Hypothalamus (tissue), 51 donors: ENCODE results near the gene TMEM203.

Source experiments
- DNase-seq, 51 donors: peaks; one replicate each; lab custom pipeline; 2025; lab: John Stamatoyannopoulos, UW

The TMEM203 gene

DNA sequence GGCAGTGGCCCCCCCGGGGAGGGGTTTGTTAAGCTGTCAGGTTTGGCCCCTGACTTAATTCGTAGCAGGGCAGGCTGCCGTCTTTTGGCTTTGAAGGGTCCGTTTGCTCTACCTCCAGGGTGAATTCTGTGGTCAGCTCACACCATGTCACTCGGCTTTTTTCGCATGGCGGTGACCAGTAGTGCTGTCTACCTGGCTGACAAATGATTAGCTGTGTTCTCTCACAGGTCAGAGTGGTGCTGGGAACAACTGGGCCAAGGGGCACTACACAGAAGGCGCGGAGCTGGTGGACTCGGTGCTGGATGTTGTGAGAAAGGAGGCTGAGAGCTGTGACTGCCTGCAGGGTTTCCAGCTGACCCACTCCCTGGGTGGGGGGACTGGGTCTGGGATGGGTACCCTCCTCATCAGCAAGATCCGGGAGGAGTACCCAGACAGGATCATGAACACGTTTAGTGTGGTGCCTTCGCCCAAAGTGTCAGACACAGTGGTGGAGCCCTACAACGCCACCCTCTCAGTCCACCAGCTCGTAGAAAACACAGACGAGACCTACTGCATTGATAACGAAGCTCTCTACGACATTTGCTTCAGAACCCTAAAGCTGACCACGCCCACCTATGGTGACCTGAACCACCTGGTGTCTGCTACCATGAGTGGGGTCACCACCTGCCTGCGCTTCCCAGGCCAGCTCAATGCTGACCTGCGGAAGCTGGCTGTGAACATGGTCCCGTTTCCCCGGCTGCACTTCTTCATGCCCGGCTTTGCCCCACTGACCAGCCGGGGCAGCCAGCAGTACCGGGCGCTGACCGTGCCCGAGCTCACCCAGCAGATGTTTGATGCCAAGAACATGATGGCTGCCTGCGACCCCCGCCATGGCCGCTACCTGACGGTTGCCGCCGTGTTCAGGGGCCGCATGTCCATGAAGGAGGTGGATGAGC lies 37.1 kb upstream of the TMEM203 start:
- DNase-seq: no peak

DNA sequence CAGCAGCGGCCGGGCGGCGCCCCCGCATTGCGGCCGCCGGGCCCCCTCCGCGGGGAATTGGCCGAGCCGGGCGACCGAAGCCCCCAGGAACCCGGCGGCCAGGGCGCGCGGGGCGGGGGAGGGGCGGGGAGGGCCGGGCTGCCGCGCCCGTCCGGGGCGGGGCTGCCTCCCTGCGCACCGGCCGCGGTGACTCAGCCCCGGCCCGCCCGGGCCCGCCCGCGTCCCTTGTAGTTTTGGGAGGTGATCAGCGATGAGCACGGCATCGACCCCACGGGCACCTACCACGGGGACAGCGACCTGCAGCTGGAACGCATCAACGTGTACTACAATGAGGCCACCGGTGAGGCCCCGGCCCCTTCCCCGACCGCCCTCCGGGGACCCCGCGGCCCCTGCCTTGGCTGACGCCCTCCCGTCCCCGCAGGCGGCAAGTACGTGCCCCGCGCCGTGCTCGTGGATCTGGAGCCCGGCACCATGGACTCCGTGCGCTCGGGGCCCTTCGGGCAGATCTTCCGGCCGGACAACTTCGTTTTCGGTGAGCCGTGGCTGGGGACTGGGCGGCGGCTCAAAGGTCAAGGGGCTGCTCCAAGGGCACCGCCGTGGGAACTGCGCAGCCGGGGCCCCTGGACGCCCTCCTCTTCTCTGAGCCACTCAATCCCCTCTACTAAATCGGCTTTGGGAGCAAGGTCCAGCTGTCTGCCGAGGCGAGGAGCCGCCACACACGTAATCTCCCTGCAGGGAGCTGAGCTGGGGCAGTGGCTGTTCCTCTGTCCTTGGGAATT lies 36.2 kb upstream of the TMEM203 start:
- peak in 13 of 51 donors; percentile 27 to 65 (median 48) for DNase-seq

DNA sequence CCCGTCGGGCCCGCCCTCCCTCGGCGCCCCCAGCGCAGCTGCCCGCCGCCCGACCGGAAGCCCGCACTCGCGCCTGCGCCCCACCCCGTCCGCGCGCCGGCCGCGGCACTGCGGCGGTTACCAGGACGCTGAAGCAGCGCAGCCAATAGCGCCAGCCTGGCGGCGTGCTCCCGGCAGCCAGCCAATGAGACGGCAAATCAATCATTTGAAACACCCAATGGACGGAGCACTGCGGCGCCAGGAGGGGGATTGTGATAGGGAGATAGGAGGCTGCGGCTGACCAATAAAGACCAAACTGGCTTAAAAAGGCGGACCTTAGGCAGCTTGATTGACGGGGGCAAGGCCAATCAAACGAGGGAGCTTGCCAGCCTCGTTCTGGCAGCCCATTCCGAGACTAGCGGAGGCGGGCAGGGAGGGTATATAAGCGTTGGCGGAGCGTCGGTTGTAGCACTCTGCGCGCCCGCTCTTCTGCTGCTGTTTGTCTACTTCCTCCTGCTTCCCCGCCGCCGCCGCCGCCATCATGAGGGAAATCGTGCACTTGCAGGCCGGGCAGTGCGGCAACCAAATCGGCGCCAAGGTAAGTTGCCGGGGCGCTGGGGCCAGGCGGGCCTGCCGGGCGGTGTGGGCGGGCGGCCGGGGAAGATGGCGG lies 35.5 kb upstream of the TMEM203 start, which contains the start of gene TUBB4B:
TSS of gene TUBB4B (plus strand) at position 447 of the 649 bp plus-strand sequence. CDS start at position 521, 74 bp downstream.
- peak; percentile 86 to 100 (median 99) for DNase-seq

DNA sequence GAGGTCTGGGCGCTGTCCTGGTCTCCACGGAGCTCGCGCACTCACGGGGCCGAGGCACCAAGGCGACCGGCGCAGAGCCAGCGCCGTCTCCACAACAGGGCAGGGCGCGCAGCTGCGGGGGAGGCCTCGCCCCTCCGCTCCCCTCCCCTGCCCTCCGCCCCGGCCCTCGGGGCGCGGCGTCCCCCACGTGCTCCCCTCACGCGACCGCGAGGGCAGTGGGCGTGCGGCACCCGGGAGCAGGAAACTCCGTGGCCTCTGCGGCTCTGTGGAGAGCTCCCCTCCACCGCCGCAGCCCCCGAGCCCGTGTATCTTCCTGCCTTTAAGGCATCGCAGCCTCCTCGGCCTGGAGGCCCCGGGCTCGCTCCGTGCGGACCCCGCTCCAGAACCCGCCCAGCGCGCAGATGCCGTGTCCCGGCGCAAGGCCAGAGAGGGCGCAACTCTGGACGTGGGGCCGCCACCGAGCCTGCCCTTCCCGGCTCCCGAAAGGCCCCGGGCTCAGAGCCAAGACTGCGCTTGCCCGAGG lies 34.9 kb upstream of the TMEM203 start:
- DNase-seq: peak in 47 of 51 donors; percentile 36 to 94 (median 77)

DNA sequence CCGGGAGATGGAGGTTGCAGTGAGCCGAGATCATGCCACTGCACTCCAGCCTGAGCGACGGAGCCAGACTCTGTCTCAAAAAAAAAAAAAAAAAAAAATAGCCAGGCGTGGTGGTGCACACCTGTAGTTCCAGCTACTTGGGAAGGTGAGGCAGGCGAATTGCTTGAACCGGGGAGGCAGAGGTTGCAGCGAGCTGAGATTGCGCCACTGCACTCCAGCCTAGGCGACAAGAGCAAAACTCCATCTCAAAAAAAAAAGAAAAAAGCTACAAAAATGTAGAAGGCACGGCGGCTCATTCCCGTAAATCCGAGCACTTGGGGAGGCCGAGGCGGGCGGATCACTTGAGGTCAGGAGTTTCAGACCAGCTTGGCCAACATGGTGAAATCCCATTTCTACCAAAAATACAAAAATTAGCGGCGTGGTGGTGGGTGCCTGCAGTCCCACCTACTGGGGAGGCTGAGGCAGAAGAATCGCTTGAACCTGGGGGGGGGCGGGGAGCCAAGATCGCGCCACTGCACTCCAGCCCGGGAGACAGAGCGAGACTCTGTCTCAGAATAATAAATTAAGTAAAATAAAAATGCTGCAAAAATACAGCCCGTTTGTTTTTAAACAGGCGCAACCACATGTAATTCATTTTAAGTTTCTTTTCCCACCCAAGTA lies 34.2 kb upstream of the TMEM203 start:
- peak in 1 of 51 donors; percentile 33 for DNase-seq

DNA sequence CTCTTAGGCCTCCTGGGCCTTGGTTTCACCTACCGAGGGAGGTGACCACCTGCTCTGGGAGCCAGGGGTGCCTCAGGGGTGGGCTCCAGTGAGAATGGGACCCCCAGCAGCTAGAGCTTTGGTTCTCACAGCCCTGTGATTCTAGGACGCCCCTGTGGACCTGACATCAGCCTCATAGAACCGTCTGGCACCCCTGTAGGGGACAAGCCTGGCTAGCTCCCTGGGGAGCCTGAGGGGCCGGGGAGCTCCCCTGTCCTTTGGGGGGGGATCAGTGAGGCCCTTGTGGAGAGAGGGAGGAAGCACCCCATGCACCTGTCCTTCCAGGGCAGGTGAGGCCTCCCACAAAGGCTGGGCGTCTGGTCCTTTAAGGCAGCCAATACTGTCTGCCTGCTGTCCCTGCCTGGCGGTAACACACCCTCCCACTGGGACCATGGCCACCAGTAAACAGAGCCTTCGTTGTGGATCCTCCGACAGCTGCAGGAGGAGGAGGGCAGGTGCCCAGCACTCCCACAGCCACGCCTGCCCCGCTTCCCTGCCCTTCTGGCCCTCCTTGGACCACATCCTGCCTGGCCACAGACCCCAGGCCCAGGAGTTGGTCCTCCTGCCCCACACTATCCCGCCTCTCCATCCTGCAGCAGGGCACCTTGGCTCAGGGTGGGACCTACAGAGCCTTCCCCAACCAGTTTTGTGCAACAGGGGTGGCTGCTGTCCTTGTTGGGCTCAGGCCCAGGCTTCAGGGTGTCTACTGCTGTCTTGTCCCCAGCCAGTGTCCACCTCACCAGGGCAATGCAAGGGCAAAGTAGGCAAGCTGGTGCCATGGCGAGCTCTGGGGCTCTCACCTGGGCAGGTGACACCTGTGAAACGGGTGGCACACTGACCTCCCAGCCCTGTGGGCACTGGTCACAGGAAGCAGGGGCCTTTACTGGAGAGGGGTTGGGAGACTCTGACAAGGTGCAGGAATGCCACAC lies 32.6 kb upstream of the TMEM203 start:
- DNase-seq: peak in 40 of 51 donors; percentile 19 to 86 (median 57)

DNA sequence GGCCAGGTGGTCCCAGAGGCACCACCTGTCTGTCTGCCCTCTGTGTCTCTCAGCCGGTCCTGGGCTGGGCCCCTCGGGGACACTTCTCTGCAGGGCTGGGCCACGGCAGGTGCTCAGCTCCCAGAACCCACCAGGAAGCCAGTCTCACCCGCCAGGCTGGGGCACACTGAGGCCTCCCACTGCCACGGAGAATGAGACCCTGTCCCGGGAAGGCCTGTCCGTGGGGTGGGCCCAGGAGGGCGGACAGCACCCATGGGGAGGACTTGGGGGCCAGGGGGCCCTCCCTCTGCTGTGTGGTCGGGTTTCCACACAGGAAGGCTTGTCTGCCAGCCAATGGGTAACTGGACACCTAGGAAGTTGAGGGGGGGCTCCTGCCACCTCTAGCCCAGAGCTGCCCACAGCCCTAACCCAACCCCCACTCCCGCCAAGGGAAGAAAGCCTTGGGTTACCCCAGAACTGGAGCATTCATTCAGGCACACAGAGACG lies 31.5 kb upstream of the TMEM203 start:
- peak in 3 of 51 donors; percentile 18 to 30 (median 18) for DNase-seq

DNA sequence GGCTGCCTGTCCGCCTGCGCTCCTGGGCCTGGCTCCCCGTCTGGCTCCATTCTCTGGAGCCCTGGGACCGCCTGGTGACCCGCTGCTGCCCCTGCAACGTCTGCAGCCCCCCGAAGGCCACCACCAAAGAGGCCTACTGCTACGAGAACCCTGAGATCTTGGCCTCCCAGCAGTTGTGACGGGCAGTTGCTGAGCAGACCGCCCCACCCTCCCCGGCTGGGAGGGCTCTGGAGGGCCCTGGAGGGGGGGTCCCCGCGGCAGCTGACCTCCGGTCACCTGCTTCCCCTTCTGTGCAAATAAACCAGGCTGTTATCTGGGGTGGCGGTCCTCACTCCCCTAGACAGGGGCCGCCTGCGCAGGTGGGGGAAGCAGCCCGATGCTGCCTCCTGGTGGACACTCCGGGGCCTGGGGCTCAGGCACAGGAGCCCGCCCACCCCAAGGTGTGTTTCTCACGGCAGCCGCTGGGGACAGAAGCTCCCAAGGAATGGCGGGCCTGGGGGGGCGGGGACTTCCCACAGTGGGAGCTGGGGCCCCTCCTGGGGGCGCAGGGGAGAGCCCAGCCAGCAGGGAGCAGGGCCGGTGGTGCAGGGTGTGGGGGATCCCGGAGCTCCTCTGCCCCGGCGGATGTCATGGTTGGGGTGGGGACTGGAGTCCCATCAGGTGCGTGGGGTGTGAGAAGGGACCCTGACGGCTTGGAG lies 30.9 kb upstream of the TMEM203 start:
- peak in 50 of 51 donors; percentile 10 to 89 (median 68) for DNase-seq

DNA sequence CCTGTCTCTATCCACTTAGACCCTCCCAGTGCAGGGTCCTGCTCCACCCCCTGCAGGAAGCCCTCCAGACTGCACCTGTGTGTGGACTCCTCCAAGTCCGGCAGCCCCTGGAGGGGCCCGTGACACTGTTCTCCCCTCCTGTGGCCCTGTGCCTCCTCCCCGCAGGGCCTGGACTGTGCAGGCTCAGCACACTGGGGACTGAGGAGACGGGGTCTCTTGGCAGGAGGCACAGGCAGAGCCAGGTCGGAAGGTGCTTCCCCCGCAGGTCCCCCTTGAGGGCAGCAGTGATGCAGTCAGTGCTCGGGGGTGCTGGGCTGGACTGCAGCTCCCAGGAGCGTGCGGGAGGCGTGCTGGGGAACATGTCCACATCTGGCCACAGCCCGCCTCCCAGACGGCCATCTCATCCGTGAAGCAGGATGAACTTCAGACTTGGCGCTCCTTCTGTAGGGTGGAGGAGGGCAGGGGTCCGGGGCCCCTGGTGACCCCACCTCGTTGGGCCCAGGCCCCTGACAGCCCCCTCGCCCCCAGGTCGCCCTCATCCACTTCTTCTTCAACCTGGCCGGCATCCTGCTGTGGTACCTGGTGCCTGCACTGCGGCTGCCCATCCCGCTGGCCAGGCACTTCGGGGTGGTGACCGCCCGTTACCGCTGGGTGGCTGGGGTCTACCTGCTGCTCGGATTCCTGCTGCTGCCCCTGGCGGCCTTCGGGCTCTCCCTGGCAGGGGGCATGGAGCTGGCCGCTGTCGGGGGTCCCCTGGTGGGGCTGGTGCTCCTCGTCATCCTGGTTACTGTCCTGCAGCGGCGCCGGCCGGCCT lies 30.2 kb upstream of the TMEM203 start:
- no peak for DNase-seq

DNA sequence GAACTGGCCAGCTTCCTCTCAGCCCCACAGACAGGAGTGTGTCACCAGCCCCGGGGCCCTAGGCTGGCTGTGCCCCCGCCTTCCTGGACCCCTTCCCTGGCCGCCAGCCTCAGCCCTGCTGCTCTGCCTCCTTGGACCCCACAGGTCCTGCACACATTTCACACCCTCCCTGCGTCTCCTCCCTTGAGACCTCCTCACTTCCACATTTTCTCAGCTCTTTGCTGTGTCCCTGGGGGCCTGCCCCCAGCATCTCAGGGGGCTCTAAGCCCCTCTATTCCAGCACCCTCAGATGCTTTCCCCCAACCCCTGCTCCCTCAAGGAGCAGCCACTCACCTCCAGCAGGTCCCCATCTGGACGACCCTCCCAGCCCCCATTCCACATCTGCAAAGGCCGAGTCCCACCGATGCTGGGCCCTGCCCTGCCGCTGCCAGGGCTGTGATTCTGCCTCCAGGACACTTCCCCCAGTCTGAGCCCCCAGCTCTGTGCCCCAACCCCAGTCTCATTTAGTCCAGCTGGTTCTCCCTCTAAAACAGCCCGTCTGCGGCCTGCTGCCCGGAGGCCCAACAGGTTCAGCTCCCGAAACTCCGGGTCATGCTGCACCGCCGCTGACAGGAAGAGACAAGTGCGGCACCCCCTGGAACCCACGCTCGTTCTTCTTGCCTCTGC lies 29.4 kb upstream of the TMEM203 start:
- DNase-seq: no peak

DNA sequence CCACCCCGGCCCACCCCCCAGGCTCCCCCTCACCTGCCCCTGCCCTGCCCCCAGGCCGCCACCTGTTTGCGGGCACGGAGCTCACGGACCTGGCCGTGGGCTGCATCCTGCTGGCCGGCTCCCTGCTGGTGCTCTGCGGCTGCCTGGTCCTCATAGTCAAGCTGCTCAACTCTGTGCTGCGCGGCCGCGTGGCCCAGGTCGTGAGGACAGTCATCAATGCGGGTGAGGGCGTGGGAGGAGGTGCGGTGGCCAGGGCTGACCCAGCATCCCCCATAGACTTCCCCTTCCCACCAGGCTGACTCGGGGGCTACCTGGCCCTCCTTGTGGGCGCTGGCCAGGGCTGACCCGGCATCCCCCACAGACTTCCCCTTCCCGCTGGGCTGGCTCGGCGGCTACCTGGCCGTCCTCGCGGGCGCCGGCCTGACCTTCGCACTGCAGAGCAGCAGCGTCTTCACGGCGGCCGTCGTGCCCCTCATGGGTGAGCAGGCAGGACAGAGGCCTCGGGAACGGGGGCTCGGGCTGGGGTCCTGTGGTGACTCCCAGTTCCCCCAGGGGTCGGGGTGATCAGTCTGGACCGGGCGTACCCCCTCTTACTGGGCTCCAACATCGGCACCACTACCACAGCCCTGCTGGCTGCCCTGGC lies 28.7 kb upstream of the TMEM203 start:
- DNase-seq: no peak

DNA sequence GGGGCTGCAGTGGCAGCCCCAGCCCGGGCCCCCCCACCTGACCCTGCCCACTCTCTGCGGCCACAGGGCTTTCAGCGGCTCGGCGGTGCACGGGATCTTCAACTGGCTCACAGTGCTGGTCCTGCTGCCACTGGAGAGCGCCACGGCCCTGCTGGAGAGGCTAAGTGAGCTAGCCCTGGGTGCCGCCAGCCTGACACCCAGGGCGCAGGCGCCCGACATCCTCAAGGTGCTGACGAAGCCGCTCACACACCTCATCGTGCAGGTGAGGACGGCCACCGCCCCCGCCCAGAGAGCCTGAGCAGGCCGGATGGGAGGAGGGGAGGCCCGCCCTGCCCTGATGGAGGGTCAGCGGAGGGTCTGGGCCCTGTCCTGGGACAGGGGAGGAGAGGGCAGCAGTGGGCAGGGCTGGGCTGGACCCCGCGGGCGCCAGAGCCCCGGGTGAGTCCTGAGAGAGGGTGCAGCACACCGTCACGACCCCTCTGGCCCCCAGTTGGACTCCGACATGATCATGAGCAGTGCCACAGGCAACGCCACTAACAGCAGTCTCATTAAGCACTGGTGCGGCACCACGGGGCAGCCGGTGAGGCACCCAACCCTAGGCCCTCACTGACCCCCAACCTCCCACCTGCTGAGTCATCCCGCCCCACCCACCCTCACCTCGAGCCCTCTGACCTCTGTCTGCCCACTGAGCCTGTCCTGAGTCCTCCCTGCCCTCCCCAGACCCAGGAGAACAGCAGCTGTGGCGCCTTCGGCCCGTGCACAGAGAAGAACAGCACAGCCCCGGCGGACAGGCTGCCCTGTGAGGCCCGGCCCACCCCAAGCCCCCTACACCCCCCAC lies 27.9 kb upstream of the TMEM203 start:
- no peak for DNase-seq

DNA sequence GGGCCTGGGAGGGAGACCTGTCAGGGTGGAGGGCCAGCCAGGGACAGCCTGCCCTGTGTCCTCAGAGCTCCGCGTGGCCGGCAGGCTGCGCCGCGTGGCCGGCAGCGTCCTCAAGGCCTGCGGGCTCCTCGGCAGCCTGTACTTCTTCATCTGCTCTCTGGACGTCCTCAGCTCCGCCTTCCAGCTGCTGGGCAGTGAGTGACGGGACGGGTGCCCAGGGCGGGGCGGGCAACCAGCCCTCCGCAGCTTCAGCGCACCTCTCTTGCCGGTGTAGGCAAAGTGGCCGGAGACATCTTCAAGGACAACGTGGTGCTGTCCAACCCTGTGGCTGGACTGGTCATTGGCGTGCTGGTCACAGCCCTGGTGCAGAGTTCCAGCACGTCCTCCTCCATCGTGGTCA lies 27.1 kb upstream of the TMEM203 start:
- DNase-seq: no peak

DNA sequence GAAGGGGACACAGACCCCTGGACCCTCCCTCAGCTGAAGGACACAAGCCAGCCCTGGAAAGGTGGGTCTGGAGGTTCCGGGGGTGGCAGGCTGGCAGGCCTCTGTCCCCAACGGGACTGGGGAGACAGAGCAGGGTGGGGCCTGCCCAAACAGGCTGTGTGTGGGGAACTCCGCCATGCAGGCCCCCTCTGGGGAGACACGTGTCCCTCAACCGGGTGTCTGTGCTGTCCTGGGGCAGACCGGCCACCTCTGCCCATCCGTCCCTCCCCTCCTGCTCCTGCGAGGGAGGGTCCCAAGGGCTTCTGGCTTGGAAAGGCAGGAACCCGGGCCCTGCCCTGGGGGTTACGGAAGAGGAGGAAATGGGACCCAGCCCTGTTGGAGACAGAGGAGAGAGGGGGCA lies 26.7 kb upstream of the TMEM203 start:
- no peak for DNase-seq

DNA sequence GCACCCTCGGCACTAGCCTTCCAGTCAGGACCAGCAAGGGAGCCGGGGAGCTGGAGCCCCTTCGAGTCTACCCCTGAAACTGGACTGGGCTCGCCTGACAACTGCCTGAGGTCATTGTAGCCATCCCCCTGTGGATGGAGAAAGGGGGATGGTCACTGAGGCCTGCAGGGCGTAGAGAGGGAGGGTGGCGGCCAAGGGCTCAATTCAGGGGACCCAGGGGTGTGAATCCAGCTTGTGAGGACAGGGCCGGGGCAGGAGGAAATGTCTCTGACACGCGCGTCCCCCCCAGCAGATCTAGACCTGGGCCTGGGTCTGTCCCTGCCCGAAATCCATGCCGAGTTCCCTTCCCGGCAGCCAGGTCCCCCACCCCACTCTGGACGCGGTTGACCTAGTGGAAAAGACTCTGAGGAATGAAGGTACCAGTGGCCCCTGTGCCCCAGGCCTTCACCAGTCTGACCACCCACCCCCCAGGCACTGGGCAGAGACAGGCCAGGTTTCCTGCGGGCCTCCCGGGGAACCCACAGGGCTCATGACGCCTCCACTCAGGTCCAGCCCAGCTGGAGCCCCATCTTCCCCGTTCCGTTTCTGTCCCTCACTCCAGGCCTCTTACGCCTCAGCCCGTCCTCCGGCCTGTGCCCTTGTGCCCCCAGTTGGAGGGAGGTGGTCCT lies 26.1 kb upstream of the TMEM203 start:
- no peak for DNase-seq
